ENCODE results near the gene IFT22.
A peak's percentile ranks its signal among the peaks of the same experiment; 100 is the strongest.
"Not testable (repeated sequence)": the region's sequence is repeated elsewhere in the genome, so short reads cannot be mapped to it uniquely, and the experiment has no call there.

IFT22 gene

DNA sequence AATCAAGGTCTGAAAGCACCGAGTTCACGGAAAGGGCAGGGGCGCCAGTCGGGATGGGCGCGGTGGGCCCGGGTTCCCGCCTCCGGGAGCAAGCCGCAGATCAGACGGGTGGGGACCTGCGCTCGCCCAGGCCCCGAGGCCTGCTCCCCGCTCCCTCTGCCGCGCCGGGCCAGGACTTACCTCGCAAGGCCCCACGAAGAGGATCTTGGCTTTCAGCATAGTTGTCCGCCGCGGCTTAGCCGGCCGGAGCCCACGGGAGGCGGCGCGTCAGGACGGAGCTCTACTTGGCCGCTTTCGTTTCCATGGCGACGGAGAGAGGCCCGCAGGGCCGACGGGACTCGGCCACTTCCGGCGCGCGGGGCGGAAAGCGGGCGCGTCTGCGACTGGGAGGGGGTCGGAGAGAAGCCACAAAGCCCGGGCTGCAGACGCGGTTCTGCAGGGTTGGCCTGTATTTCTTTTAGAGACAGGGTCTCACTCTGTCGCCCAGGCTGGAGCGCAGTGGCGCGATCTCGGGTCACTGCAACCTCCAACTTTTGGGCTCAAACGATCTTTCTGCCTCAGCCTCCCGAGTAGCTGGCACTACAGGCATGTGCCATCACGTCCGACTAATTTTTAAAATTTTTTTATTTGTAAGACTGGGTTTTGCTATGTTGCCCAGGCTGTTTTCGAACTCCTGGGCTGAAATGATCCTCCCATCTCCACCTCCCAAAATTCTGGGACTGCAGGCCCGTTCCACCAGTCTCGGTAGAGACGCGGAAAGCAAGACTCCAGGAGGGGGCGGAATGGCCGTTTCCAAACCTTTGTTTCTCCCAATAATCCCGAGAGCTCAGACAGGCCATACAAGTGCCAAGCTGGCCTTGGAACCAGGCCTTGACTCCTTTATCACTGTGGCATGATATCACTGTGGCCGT is at the start of gene IFT22:
TSS of gene IFT22 (minus strand) at position 322 of the 911 bp plus-strand sequence. CDS start at position 219, 103 bp downstream.
- DNase-seq (ENCODE audit: low read depth) = peak; percentile 59

DNA sequence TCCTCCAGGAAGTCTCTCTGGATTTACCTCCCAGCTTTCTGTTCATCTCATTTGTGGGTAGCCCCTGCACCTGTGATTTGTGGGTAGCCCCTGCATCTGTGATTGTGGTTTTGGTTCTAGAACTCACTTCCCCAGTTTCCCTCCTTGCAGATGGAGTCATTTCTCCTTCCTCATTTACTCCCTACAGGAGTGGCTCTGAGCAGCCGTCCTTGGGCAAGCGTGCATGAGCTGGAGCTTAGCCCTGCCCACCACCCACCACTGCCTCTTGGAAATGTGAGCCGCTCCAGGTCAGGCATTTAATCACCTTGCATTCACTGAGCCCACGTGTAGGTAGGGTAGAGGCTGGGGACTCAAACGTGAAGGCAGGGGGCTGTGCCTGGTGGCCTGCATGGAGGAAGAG is 49.2 kb upstream of the IFT22 start:
- DNase-seq (ENCODE audit: low read depth) = no peak

DNA sequence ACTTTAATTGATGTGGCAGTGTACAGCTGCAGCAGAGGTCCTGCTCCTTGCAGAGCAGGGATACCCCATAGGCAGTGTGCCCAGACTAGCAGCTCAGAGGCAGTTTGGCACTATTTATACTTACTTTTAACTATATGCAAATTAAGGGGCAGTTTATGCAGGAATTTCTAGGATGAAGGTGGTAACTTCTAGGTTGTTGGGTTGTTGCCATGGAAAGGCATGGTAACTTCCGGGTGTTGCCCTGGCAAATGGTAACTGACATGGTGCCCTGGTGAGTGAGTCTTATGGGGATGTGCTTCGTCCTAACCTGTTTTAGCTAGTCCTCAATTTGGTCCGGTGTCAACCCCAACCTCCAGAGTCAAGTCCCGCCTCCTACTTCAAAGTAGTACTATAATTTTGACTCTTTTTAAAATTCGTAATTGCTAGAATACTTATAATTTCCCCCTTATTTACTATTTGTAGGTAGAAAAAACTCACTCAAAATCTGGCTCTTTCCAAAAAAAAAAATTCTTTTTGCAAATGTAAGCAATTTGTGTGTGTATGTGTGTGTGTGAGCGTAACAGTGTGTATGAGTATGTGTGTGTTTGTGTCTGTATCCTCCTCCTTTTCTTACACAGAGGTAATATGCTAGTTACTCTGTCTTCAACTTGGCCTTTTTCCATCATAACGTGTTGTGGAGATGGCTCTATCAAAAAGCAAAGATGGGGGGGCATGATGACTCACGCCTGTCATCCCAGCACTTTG is 47.0 kb upstream of the IFT22 start:
- DNase-seq (ENCODE audit: low read depth) = no peak

DNA sequence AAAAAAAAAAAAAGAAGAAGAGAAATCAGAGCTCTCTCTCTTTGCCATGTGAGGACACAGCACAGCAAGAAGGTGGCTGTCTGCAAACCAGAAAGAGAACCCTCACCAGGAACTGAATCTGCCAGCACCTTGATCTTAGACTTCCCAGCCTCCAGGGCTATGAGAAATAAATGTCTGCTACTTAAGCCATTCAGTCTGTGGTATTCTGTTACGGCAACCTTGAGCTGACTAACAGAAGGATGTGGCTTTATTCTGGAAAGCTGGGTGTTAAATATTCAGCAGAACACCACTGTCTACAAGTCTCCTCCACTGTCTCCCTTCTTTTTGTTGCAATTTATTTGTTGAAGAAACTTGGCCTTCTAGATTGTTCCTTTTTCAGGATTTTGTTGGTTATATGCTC is 46.1 kb upstream of the IFT22 start:
- DNase-seq (ENCODE audit: low read depth) = no peak

DNA sequence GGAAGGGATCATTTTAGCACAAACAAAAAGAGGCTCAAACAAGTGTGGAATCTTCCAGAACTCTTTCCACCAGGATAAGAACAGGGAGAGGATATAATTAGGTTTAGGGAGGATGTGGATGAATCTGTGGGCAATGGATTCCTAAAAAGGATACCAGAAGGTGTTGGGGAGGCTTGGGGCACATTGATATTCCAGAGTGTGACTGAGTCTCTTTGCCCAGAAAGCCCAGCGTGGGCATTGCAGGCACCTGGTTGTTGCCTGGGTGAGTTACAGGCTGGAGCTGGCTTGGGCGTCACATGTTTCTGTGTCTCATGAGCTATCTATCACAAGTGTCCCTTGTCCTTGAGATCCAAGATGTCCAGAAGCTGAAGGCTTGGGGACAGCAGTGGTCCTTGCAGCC is 44.3 kb upstream of the IFT22 start:
- no peak for DNase-seq (ENCODE audit: low read depth)

DNA sequence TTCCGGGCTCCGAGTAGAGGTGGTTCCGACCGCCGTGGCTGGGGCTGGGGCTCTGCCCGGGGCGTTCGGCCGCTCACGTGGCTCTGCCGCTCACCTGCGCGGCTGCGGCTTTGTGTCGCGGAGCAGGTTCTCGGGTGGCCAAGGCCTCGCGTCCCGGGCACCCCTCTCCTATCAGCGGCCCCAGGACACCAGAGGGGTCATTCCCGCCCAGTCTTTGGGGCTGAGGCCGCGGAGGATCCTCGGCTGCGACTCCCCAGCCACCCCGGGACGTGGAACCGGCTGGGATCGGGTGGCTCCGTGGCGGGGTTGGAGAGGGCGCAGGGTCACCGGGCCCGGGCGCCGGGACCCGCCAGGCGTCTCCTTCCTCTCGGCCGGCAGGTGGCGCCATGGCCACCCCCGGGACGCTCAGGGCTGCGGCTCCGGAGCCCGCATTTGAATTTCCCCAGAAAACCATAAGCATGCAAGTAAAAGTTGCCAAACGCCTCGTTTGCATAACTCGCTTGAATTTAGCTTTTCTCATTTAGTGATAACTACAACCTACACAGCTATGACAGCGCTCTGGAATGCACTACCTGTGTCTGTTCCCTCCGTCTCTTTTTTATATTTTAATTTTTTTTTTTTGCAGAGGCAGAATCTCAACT is 42.2 kb upstream of the IFT22 start:
- no peak for DNase-seq (ENCODE audit: low read depth)

DNA sequence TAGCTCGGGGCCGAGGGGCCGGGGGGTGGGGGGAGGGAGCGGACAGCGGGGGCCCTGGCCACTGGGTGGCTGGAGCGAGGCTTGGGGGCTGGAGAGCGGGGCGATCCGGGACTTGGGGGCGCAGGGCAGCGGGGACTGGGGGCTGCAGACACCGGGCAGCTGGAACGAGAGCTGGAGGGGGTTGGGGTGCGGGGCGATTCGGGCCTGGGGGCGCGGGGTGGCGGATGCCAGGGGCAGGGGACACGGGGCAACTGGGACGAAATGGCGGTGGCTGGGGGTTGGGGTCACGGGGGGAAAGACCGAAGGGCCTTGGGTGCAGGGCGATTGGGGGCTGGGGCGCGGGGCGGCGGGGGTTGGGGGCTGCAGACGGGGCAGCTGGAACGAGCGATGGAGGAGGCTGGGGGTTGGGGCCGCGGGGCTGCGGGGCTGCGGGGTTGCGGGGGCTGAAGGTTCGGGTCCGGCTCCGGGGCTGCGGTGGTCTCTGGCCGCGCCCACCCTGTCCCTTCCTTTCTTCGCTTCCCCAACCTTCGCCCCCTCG is 41.7 kb upstream of the IFT22 start:
- DNase-seq (ENCODE audit: low read depth) = no peak

DNA sequence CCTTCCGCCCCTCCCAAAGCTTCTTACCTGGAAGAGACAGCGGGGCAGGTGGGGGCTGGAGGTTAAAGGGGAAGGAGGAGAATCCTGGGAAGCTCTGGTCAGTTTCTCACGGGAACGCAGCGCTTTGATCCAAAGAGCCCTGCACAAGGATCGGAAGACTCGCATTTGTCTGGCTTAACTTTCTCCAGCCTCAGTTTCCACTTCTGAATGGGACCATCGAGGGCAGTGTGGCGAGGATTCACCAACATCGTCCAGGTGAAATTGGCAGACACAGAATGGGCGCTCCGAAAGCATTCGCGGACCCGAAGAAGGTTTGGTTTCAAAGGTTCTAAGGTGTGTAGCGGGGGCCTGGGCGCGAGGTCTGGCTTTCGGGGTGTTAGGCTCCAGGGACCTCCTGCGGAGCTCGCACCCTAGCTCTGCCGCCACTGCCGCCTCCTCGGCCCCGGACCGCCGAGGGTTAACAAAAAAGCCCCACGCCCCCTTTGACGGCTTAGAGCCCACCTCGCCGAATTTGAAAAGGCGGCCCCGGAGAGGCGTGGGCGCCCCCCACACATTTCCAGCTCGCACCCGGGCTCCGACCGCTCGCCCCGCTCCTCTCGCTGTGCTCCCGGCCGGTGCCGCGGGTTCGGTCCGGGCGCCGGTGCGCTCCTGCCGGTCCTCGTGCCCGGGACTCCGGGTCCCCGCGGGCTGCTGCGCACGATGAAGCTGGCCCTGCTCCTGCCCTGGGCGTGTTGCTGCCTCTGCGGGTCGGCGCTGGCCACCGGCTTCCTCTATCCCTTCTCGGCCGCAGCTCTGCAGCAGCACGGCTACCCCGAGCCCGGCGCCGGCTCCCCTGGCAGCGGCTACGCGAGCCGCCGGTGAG is 41.0 kb upstream of the IFT22 start, which contains the start of gene COL26A1:
TSS of gene COL26A1 (plus strand) at position 542 of the 862 bp plus-strand sequence. CDS start at position 700, 158 bp downstream.
- DNase-seq (ENCODE audit: low read depth) = no peak

DNA sequence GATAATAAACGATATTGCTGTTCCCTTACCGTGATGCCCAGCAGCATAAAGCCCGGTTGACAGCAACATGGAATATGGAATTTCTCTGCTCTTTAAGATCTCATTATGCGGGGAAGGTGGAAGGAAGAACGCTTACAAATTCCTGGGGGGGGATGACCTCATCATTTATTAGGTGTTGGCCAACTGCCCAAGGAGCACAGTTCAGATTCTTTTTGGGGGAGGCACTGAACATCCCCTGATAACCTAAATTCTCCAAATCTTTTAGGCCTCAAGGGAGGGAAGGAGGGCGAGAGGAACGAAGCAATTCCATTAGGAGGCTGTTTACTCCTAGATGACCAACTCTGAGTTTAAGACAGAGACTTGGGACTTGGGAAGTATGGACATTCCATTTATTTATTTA is 35.8 kb upstream of the IFT22 start:
- no peak for DNase-seq (ENCODE audit: low read depth)

DNA sequence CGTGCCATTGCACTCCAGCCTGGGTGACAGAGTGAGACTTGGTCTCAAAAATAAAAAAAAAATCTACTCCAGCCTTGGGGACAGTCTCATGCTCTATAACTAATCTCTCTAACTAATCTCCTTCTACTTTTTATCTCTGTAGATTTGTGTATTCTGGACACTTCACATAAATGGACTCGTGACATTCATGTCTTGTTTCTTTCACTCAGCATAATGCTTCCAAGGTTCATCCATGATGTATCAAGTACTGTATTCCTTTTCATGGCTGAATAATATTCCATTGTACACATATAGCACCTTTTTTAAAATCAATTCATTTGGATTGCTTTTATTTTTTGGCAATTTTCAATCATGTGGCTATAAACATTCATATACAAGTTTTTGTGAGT is 31.3 kb upstream of the IFT22 start:
- DNase-seq (ENCODE audit: low read depth) = no peak

DNA sequence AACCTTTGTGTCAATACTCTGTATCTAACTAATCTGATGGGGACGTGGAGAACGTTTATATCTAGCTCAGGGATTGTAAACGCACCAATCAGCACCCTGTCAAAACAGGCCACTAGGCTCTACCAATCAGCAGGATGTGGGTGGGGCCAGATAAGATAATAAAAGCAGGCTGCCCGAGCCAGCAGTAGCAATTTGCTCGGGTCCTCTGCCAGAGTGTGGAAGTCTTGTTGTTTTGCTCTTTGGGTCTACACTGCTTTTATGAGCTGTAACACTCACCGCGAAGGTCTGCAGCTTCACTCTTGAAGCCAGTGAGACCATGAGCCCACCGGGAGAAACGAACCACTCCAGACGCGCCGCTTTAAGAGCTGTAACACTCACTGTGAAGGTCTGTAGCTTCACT is 27.7 kb upstream of the IFT22 start:
- not testable (repeated sequence) for DNase-seq (ENCODE audit: low read depth)

DNA sequence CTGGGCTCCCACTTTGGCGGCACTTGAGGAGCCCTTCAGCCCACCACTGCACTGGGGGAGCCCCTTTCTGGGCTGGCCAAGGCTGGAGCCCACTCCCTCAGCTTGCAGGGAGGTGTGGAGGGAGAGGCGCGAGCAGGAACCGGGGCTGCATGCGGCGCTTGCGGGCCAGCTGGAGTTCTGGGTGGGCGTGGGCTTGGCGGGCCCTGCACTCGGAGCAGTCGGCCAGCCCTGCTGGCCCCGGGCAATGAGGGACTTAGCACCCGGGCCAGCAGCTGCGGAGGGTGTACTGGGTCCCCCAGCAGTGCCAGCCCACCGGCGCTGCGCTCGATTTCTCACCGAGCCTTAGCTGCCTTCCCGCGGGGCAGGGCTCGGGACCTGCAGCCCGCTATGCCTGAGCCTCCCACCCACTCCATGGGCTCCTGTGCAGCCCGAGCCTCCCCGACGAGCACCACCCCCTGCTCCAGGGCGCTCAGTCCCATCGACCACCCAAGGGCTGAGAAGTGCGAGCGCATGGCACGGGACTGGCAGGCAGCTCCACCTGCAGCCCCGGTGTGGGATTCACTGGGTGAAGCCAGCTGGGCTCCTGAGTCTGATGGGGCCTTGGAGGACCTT is 26.9 kb upstream of the IFT22 start:
- not testable (repeated sequence) for DNase-seq (ENCODE audit: low read depth)

DNA sequence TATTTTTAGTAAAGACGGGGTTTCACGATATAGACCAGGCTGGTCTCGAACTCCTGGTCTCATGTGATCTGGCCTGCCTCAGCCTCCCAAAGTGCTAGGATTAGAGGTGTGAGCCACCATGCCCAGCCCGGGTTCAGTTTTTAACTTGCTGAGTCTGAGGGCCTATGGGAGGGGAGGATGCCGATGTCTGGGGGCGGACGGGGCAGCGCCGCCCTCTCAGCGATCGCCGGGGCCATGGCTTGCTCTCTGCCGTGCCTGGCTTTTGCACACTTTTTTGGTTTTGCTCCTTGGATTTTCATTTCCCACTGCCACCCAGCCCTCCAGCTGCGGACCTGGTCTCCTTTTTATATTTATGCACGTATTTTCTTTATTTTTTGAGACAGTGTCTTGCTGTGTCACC is 25.9 kb upstream of the IFT22 start:
- no peak for DNase-seq (ENCODE audit: low read depth)

DNA sequence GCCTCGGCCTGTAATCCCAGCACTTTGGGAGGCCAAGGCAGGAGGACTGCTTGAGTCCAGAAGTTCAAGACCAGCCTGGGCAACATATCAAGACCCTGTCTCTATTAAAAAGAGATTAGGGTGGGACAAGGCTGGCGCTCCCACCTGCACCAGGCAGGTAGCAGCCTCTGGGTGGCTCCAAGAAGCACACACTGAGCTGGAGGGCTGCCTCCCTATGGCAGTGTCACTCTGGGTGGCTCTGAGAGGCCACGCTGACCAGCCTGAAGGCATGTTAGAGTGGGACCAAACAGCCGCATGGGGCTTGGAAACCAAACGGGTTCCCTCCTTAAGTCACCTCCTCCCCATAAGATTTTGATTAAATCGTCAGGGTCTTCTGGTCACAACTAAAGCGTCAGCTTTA is 21.3 kb upstream of the IFT22 start:
- DNase-seq (ENCODE audit: low read depth) = no peak

DNA sequence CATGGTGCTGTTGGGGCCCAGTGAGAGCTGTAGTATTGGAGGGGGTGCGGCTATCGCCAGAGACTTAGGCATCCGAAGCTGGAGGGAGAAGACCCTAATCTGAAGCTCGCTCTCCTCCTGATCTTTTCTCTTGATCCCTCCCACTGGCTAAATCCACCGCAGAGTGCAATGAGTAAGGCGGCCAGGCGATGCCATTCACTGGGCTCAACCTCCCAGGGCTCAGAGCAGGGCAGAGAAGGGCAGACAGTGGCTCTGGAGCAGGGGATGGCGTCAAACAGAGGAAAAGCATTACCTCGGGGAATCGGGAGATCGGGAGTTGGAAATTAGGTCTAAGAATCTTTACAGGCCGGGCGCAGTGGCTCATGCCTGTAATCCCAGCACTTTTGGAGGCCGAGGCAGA is 18.8 kb upstream of the IFT22 start:
- DNase-seq (ENCODE audit: low read depth) = no peak

DNA sequence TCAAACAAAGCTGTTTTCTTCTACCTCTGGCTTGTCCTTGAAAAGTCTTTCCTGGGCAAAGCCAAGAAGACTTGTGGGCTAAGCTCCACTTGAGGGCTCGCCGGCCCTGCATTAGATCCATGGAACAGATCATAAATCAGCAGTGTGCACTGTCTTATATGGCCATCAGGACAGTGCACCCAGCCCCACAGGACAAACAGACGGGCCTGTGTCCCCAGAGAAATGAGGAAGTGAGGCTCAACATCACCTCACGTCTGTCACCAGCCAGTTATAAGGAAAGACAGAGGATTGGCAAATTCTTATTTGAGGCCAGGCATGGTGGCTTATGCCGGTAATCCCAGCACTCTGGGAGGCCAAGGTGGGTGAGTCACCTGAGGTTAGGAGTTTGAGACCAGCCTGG is 12.3 kb upstream of the IFT22 start:
- DNase-seq (ENCODE audit: low read depth) = no peak

DNA sequence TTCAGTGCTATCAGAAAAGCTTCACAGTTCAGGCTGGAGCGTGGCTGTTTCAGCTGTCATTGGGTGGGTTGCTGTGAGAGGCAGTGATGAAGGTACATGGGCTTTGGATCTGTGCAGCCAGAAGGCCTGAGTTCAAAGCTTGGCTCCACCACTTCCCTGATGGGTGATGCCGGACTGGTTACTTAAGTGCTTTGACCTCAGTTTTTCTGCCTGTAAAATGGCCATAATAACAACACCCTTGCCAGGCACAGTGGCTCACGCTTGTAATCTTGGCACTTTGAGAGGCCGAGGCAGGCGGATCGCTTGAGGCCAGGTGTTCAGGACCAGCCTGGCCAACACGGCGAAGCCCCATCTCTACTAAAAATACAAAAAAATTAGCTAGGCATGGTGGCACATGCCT is 10.4 kb upstream of the IFT22 start:
- no peak for DNase-seq (ENCODE audit: low read depth)

DNA sequence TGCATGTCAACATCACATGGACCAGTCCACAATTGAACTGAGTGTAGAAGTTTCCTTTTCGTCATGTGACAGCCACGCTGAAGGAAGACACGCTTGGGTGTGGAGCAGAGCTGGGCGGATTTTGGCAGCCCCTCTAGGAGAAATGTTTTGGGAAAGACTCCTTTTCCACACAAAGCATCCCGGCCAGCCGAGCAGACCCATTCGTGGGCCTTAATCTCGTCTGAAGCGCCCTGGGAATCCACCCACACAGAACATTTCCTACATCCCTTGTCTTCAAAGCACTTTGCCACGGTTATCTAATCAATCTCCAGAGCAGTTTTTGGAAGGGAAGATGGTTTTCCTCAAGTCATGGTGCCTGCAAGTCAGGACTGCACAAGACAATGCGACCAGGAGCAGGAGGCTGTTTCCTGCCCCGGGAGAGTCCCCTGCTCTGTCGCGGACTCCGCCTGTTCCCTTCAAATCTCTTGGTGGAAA is 8.4 kb upstream of the IFT22 start:
- DNase-seq (ENCODE audit: low read depth) = no peak

DNA sequence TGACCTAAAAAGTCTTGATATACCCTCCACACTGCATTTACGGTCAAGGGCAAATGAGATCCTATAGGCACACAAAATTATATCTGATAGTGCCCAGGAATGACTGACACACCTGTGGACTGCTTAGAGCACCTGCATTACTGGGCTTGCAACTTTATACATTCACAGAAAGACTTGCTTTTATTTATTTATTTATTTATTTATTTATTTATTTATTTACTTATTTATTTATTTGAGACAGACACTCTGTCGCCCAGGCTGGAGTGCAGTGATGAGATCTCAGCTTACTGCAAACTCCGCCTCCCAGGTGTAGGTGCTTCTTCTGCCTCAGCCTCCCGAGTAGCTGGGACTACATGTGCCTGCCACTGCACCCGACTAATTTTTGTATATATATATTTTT is 6.5 kb upstream of the IFT22 start:
- DNase-seq (ENCODE audit: low read depth) = no peak

DNA sequence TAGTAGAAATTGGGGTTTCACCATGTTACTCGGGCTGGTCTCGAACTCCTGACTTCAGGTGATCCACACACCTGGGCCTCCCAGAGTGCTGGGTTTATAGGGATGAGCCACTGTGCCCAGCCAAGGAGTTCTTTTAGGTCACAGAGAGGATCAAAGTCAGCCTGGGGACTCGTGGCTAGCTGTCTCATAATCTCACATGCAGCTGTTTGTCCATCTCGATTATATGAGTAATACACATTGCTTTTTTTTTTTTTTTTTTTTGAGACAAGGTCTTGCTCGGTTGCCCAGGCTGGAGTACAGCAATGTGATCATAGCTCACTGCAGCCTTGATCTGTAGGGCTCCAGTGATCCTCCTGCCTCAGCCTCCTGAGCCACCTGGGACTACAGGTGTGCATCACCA is 2.2 kb downstream of the IFT22 start:
- DNase-seq (ENCODE audit: low read depth) = no peak

DNA sequence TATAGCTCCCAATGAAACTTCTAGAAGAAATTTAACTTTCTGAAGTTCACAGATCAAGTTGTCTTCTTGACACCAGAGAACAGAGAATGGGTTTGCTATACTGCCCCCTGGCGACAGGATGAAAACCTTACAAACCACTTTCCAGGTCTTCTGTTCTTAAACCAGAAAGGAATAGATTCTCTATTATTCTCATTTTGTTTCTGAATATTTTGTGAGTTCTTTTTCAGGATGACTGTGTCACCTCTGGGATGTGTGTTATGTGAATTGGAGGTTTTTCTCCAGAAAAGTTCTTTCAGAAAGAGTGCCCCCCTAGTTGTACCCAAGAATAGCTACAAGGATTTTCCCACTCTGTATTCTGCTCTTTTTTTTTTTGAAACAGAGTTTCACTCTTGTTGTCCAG is 6.3 kb downstream of the IFT22 start:
- DNase-seq (ENCODE audit: low read depth) = no peak
